H9 (cell line): ENCODE results near the gene NTNG2. TPM values are rescaled to one million over a fixed set of nuclear protein-coding genes. Genes with fewer than 3 reads are reported as not detected.
A peak's percentile ranks its signal among the peaks of the same experiment; 100 is the strongest.

Experiments
- DNase-seq: peaks from one replicate; pipeline ENCODE4 v3.0.0-alpha.2; 2017
- H2AFZ ChIP-seq: one replicate; pipeline ENCODE4 v1.6.1; 2013; ENCODE audit warnings: mild to moderate bottlenecking, low read length, control low read depth, moderate library complexity
- H2AK5ac ChIP-seq: 2 replicates; pipeline ENCODE4 v1.6.1; 2013; ENCODE audit warnings: low read length, control low read depth, mixed read lengths; ENCODE audit not compliant: insufficient read length
- H2BK120ac ChIP-seq: one replicate; pipeline ENCODE4 v1.6.1; 2013; ENCODE audit warnings: low read depth, mild to moderate bottlenecking, low read length, control low read depth, inconsistent platforms; ENCODE audit not compliant: poor library complexity, severe bottlenecking
- H2BK12ac ChIP-seq: 2 replicates; pipeline ENCODE4 v1.6.1; 2013; ENCODE audit warnings: low read length, control low read depth, mixed read lengths, low read depth; ENCODE audit not compliant: insufficient read length
- H2BK15ac ChIP-seq: 2 replicates; pipeline ENCODE4 v1.6.1; 2013; ENCODE audit warnings: low read depth, low read length, control low read depth
- H2BK20ac ChIP-seq: one replicate; pipeline ENCODE4 v1.6.1; 2013; ENCODE audit warnings: low read depth, mild to moderate bottlenecking, low read length, control low read depth, inconsistent platforms; ENCODE audit not compliant: poor library complexity, severe bottlenecking
- H2BK5ac ChIP-seq: 2 replicates; pipeline ENCODE4 v1.6.1; 2013; ENCODE audit warnings: low read length, control low read depth, mixed read lengths; ENCODE audit not compliant: insufficient read length
- H3K14ac ChIP-seq: 2 replicates; pipeline ENCODE4 v1.6.1; 2013; ENCODE audit warnings: low read length, control low read depth; ENCODE audit not compliant: insufficient read depth
- H3K18ac ChIP-seq: 2 replicates; pipeline ENCODE4 v1.6.1; 2013; ENCODE audit warnings: low read depth, mild to moderate bottlenecking, mixed read lengths, low read length, control low read depth; ENCODE audit not compliant: insufficient read length
- H3K23ac ChIP-seq: 2 replicates; pipeline ENCODE4 v1.6.1; 2013; ENCODE audit warnings: low read length, control low read depth, mixed read lengths, low read depth; ENCODE audit not compliant: insufficient read length
- H3K23me2 ChIP-seq: 2 replicates; pipeline ENCODE4 v1.6.1; 2013; ENCODE audit warnings: low read depth, mild to moderate bottlenecking, mixed read lengths, low read length, control low read depth; ENCODE audit not compliant: insufficient read length, poor library complexity, severe bottlenecking
- H3K27ac ChIP-seq: 2 replicates; pipeline ENCODE4 v1.5.1; 2013; ENCODE audit warnings: low read length, control low read depth, mixed read lengths, low read depth; ENCODE audit not compliant: insufficient read length
- H3K27me3 ChIP-seq: 2 replicates; pipeline ENCODE4 v1.6.1; 2013; ENCODE audit warnings: low read length, control low read depth, inconsistent platforms; ENCODE audit not compliant: insufficient read depth
- H3K4ac ChIP-seq: 2 replicates; pipeline ENCODE4 v1.6.1; 2013; ENCODE audit warnings: low read depth, mild to moderate bottlenecking, control low read depth, inconsistent platforms, low read length, moderate library complexity
- H3K4me1 ChIP-seq: 2 replicates; pipeline ENCODE4 v1.6.1; 2013; ENCODE audit warnings: low read length, control low read depth, inconsistent platforms; ENCODE audit not compliant: insufficient read depth
- H3K4me2 ChIP-seq: 2 replicates; pipeline ENCODE4 v1.6.1; 2013; ENCODE audit warnings: low read length, control low read depth, mixed read lengths; ENCODE audit not compliant: insufficient read length, insufficient read depth
- H3K56ac ChIP-seq: 2 replicates; pipeline ENCODE4 v1.6.1; 2013; ENCODE audit warnings: low read depth, mild to moderate bottlenecking, mixed read lengths, low read length, control low read depth; ENCODE audit not compliant: insufficient read length
- H3K79me1 ChIP-seq: 2 replicates; pipeline ENCODE4 v1.6.1; 2013; ENCODE audit warnings: low read depth, mild to moderate bottlenecking, moderate library complexity, low read length, control low read depth, inconsistent platforms; ENCODE audit not compliant: insufficient read depth, poor library complexity, severe bottlenecking
- H3K79me2 ChIP-seq: 2 replicates; pipeline ENCODE4 v1.6.1; 2013; ENCODE audit warnings: low read length, control low read depth, inconsistent platforms; ENCODE audit not compliant: insufficient read depth
- H3K9ac ChIP-seq: 2 replicates; pipeline ENCODE4 v1.6.1; 2013; ENCODE audit warnings: low read length, control low read depth, mixed read lengths; ENCODE audit not compliant: insufficient read length; ENCODE audit errors: extremely low read depth
- H3K9me3 ChIP-seq: one replicate; pipeline ENCODE4 v1.6.1; 2013; ENCODE audit warnings: low read depth, low read length, inconsistent platforms; ENCODE audit not compliant: control insufficient read depth
- H3T11ph ChIP-seq: one replicate; pipeline ENCODE4 v1.6.1; 2013; ENCODE audit warnings: mild to moderate bottlenecking, low read length, control low read depth, inconsistent platforms
- H4K20me1 ChIP-seq: one replicate; pipeline ENCODE4 v1.6.1; 2013; ENCODE audit not compliant: control insufficient read depth, insufficient read length, insufficient read depth
- H4K5ac ChIP-seq: 2 replicates; pipeline ENCODE4 v1.6.1; 2013; ENCODE audit warnings: low read depth, mild to moderate bottlenecking, mixed read lengths, low read length, control low read depth; ENCODE audit not compliant: insufficient read length
- H4K8ac ChIP-seq: replicated peaks from 2 replicates; pipeline ENCODE4 v1.6.1; 2013; ENCODE audit warnings: low read length, control low read depth, mixed read lengths, low read depth; ENCODE audit not compliant: insufficient read length
- H4K91ac ChIP-seq: 2 replicates; pipeline ENCODE4 v1.6.1; 2013; ENCODE audit warnings: low read depth, mild to moderate bottlenecking, moderate library complexity, mixed read lengths, low read length, control low read depth; ENCODE audit not compliant: insufficient read length
- H3K27ac Mint-ChIP-seq, 3 experiments: 2 replicates in 2 of 3; 3 replicates in 1 of 3; pipeline ENCODE4 v1.8.0; 2020 to 2021; ENCODE audit warnings: mixed read lengths in 3 of 3, mild to moderate bottlenecking in 1 of 3, moderate library complexity in 1 of 3
- H3K27me3 Mint-ChIP-seq: 2 replicates; pipeline ENCODE4 v1.8.0; 2021; ENCODE audit warnings: low read depth, mild to moderate bottlenecking, moderate library complexity, mixed read lengths
- H3K36me3 Mint-ChIP-seq, 3 experiments: 2 replicates in 2 of 3; 3 replicates in 1 of 3; pipeline ENCODE4 v1.8.0; 2020 to 2021; ENCODE audit warnings: low read depth in 3 of 3, mixed read lengths in 3 of 3; ENCODE audit not compliant: insufficient read depth in 1 of 3
- H3K4me1 Mint-ChIP-seq, 2 experiments: 2 replicates each; pipeline ENCODE4 v1.8.0; 2020; ENCODE audit warnings: mixed read lengths in 2 of 2
- H3K4me3 Mint-ChIP-seq, 2 experiments: 2 replicates in 1 of 2; 3 replicates in 1 of 2; pipeline ENCODE4 v1.8.0; 2020 to 2021; ENCODE audit warnings: mild to moderate bottlenecking in 2 of 2, mixed read lengths in 2 of 2, moderate library complexity in 1 of 2
- H3K9me3 Mint-ChIP-seq, 2 experiments: 2 replicates in 1 of 2; 3 replicates in 1 of 2; pipeline ENCODE4 v1.8.0; 2020; ENCODE audit warnings: mild to moderate bottlenecking in 2 of 2, mixed read lengths in 2 of 2, moderate library complexity in 1 of 2
- WGBS: extraction: QIAGEN DNeasy Blood & Tissue Kit; methylation state at CpG from one replicate; pipeline ENCODE4 v1.1.7; 2013; ENCODE audit warnings: missing lambda C conversion rate, low lambda C conversion rate, mixed read lengths; ENCODE audit not compliant: insufficient read length; ENCODE audit errors: extremely low coverage; 5-methylcytosine and 5-hydroxymethylcytosine counted together
- total RNA-seq: library from RNA; stranded (reverse); gene quantifications from 2 replicates; pipeline ENCODE4 v1.2.1, GENCODE V29; 2021
- TF ChIP-seq, protein P1 (sequence below): fragments of 200-600 bp; sonication (generic); conservative IDR thresholded peaks from 3 replicates; pipeline ENCODE4 v1.8.0; 2021; ENCODE audit warnings: antibody characterized with exemption, mild to moderate bottlenecking

NTNG2 gene
- total RNA-seq, 1 experiment from 2014 or later, result 0.52 TPM

DNA sequence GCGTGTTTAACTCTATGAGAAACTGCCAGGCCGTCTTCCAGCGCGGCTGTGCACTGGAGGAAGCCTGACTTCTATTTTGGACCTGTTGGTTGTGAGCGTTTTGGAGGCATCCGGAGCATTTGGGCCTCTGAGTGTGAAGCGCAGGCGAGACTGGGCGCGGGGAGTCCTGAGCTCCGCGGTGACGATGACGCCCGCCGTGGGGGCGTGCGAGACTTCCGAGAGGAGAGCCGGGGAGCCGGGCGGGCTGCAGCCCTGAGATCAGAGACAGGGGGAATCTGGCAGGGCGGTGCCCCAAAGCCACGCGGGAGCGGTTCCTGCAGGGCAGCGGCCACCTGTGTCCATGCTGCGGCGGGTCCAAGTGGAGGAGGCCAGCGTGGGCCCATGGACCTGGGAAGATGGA lies 47.4 kb downstream of the NTNG2 start:
- no peak for DNase-seq
- no peaks in the 10 kb centered on the region for H4K20me1 ChIP-seq
- H3K9me3 ChIP-seq, result no peaks in the 10 kb centered on the region
- no peak overlapping the region for H4K5ac ChIP-seq
- H2BK12ac ChIP-seq, result no peak overlapping the region
- no peak overlapping the region for H2BK15ac ChIP-seq
- no peak overlapping the region for H3K27ac ChIP-seq
- no peak overlapping the region for H3K56ac ChIP-seq
- H3K23ac ChIP-seq, result no peak overlapping the region
- Mint-ChIP-seq H3K9me3 (peaks cover 3 to 4% of the 10 kb centered on the region in 2 experiments; a peak in 1 of 5 replicates), H3K4me3 (no peak overlapping the region), H3K27ac (peak overlapping the region in 1 of 3 experiments; percentile 10; a peak in 2 of 7 replicates), H3K27me3 (peaks cover 13% of the 10 kb centered on the region), H3K36me3 (no peaks in the 10 kb centered on the region), H3K4me1 (peaks cover 9 to 18% of the 10 kb centered on the region in 2 experiments)
- no CpG with 5 or more reads among the region's 30 CpGs for WGBS
- H4K91ac ChIP-seq, result no peak overlapping the region
- H3K18ac ChIP-seq, result no peak overlapping the region
- no peak overlapping the region for H3K9ac ChIP-seq
- no peak overlapping the region for H2BK5ac ChIP-seq
- peaks cover 2% of the 10 kb centered on the region for H3K23me2 ChIP-seq
- no peak overlapping the region for H3K4me2 ChIP-seq
- no peak overlapping the region for H2AFZ ChIP-seq
- no peak overlapping the region for H3K14ac ChIP-seq
- H3K79me2 ChIP-seq, result no peaks in the 10 kb centered on the region
- H3K79me1 ChIP-seq, result no peaks in the 10 kb centered on the region
- no peaks in the 10 kb centered on the region for H3K4me1 ChIP-seq
- H2BK20ac ChIP-seq, result no peak overlapping the region
- H3K27me3 ChIP-seq, result no peaks in the 10 kb centered on the region
- no peak overlapping the region for H3K4ac ChIP-seq
- H4K8ac ChIP-seq, result no peak overlapping the region
- H3T11ph ChIP-seq, result no peak overlapping the region
- TF ChIP-seq, protein P1, sequence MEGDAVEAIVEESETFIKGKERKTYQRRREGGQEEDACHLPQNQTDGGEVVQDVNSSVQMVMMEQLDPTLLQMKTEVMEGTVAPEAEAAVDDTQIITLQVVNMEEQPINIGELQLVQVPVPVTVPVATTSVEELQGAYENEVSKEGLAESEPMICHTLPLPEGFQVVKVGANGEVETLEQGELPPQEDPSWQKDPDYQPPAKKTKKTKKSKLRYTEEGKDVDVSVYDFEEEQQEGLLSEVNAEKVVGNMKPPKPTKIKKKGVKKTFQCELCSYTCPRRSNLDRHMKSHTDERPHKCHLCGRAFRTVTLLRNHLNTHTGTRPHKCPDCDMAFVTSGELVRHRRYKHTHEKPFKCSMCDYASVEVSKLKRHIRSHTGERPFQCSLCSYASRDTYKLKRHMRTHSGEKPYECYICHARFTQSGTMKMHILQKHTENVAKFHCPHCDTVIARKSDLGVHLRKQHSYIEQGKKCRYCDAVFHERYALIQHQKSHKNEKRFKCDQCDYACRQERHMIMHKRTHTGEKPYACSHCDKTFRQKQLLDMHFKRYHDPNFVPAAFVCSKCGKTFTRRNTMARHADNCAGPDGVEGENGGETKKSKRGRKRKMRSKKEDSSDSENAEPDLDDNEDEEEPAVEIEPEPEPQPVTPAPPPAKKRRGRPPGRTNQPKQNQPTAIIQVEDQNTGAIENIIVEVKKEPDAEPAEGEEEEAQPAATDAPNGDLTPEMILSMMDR, result no peak
- H2BK120ac ChIP-seq, result no peak overlapping the region
- no peak overlapping the region for H2AK5ac ChIP-seq
